PC-3 (cell line): Measurements from ENCODE around the gene TOMM7. TPM values are rescaled to one million over a fixed set of nuclear protein-coding genes. Genes with fewer than 3 reads are reported as not detected.

ENCODE experiments used
- ATAC-seq: fragments of 200-7000 bp; cut with Tn5 transposase; 2 replicates; pipeline ENCODE4 v1.9.1; 2020; ENCODE audit warnings: mild to moderate bottlenecking, moderate library complexity
- BruUV-seq: library from RNA; stranded (reverse); fragments of 400-500 nt; replicated peaks from 2 replicates; lab custom pipeline; 2021; lab: Mats Ljungman, UMichigan
- CTCF ChIA-PET: fragments of 300-600 bp; sonication (Branson Sonifier 250); formaldehyde crosslinking; loops from one replicate; lab custom pipeline; 2022; ENCODE audit warnings: antibody characterized with exemption; lab: Charles Lee
- POLR2A ChIA-PET: fragments of 300-600 bp; sonication (Branson Sonifier 250); formaldehyde crosslinking; loops from one replicate; lab custom pipeline; 2022; ENCODE audit warnings: antibody characterized with exemption; ENCODE audit not compliant: unreplicated experiment; lab: Charles Lee
- DNase-seq: peaks from one replicate; pipeline ENCODE4 v3.0.0-alpha.2; 2015
- H2AFZ ChIP-seq: fragments of 300-600 bp; sonication (generic); 2 replicates; pipeline ENCODE4 v1.6.0; 2016; ENCODE audit warnings: antibody characterized with exemption, low read length
- H3F3A ChIP-seq: fragments of 300-600 bp; sonication (generic); one replicate; pipeline ENCODE4 v1.6.0; 2017; ENCODE audit warnings: antibody characterized with exemption, low read length, control low read depth, mild to moderate bottlenecking; ENCODE audit not compliant: unreplicated experiment
- H3K27ac ChIP-seq: fragments of 300-600 bp; sonication (generic); 2 replicates; pipeline ENCODE4 v1.5.1; 2016; ENCODE audit warnings: mild to moderate bottlenecking, low read length
- H3K27me3 ChIP-seq: fragments of 300-600 bp; sonication (generic); 2 replicates; pipeline ENCODE4 v1.6.1; 2016; ENCODE audit warnings: low read length, mixed read lengths
- H3K36me3 ChIP-seq: fragments of 300-600 bp; sonication (generic); 2 replicates; pipeline ENCODE4 v1.6.1; 2016; ENCODE audit warnings: low read depth, mixed run types, low read length, mixed read lengths
- H3K4me1 ChIP-seq: fragments of 300-600 bp; sonication (generic); 2 replicates; pipeline ENCODE4 v1.5.1; 2016; ENCODE audit warnings: low read length; ENCODE audit not compliant: insufficient read depth
- H3K4me2 ChIP-seq: fragments of 300-600 bp; sonication (generic); 2 replicates; pipeline ENCODE4 v1.6.0; 2016; ENCODE audit warnings: low read length
- H3K4me3 ChIP-seq: fragments of 300-600 bp; sonication (generic); 2 replicates; pipeline ENCODE4 v1.5.1; 2016; ENCODE audit warnings: mild to moderate bottlenecking, low read length, mixed read lengths
- H3K79me2 ChIP-seq: fragments of 300-600 bp; sonication (generic); 2 replicates; pipeline ENCODE4 v1.6.1; 2017; ENCODE audit warnings: low read length, mixed read lengths
- H3K9ac ChIP-seq: fragments of 300-600 bp; sonication (generic); 2 replicates; pipeline ENCODE4 v1.6.0; 2016; ENCODE audit warnings: mild to moderate bottlenecking, low read length
- H3K9me2 ChIP-seq: fragments of 300-600 bp; sonication (generic); replicated peaks from 2 replicates; pipeline ENCODE4 v1.6.1; 2016; ENCODE audit warnings: mixed run types, low read length, mixed read lengths
- H3K9me3 ChIP-seq: fragments of 300-600 bp; sonication (generic); 2 replicates; pipeline ENCODE4 v1.6.1; 2016; ENCODE audit warnings: low read length, mixed read lengths
- H4K20me1 ChIP-seq: fragments of 300-600 bp; sonication (generic); 2 replicates; pipeline ENCODE4 v1.6.1; 2016; ENCODE audit warnings: low read length, mixed read lengths
- CTCF ChIP-seq: fragments of 300-600 bp; sonication (generic); conservative IDR thresholded peaks from 2 replicates; pipeline ENCODE4 v1.5.1; 2017; ENCODE audit warnings: antibody characterized with exemption, low read depth, mild to moderate bottlenecking, low read length
- EZH2 ChIP-seq: fragments of 300-600 bp; sonication (generic); IDR thresholded peaks from one replicate; pipeline ENCODE4 v1.6.1; 2017; ENCODE audit warnings: antibody characterized with exemption, mild to moderate bottlenecking, low read length; ENCODE audit not compliant: unreplicated experiment
- EZH2phosphoT487 ChIP-seq: fragments of 300-600 bp; sonication (generic); IDR thresholded peaks from 2 replicates; pipeline ENCODE4 v1.6.1; 2018; ENCODE audit warnings: mild to moderate bottlenecking, antibody characterized with exemption, low read length, borderline replicate concordance
- intact Hi-C: fragments of 100-400 bp; cut with micrococcal nuclease; formaldehyde crosslinking; loops from 2 replicates; pipeline ENCODE4 v1.9.0; 2023
- total RNA-seq: library from RNA; depleted of rRNA; stranded (reverse); fragments of >200 nt; gene quantifications from 2 replicates; pipeline ENCODE4 v1.2.3, GENCODE V29; 2014

TOMM7 gene
- total RNA-seq, 1 experiment from 2014 or later, result 151 TPM

GRCh38 chr7:22849662-22850061 is 27.0 kb upstream of the TOMM7 start:
- intact Hi-C loops, result loop anchor here (10.0 kb wide), 1 partner anchor 285 kb away; no protein-coding TSS in a partner anchor
- H2AFZ ChIP-seq, result no peak overlapping the region
- no peaks in the 10 kb centered on the region for H4K20me1 ChIP-seq
- no peaks in the 10 kb centered on the region for H3K4me1 ChIP-seq
- no peaks in the 10 kb centered on the region for H3K27me3 ChIP-seq
- ATAC-seq (no peak), DNase-seq (no peak)
- no peak overlapping the region for H3K9ac ChIP-seq
- POLR2A ChIA-PET, result no interaction called here
- H3K79me2 ChIP-seq, result peaks cover 4% of the 10 kb centered on the region
- H3F3A ChIP-seq, result no peaks in the 10 kb centered on the region
- H3K36me3 ChIP-seq, result no peaks in the 10 kb centered on the region
- H3K9me3 ChIP-seq, result no peaks in the 10 kb centered on the region
- CTCF ChIA-PET, result no interaction called here
- no peak overlapping the region for H3K4me2 ChIP-seq
- no peak for TF ChIP-seq EZH2phosphoT487
- no peak for TF ChIP-seq EZH2
- no peak for TF ChIP-seq CTCF
- H3K4me3 ChIP-seq, result no peak overlapping the region
- no peaks in the 10 kb centered on the region for H3K9me2 ChIP-seq
- no peak overlapping the region for H3K27ac ChIP-seq
- no TSS peak for BruUV-seq

DNA sequence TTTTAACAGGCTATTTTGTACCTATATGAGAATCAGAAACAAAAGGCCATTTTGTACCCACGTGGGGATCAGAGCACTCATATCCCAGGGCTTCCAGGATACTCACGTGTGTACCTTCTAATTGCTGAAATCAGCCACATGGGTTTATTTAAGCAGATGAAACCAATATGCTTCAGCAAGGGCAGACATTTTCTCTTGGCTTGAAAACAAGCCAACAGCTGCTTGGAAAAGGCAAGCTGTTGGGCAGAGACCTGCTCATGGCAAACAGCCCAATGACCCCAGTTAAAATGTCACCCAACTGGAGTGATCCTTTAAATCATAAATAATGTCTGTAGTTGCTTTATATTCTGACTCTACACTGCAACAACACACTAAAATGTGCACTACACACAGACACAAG is 26.5 kb upstream of the TOMM7 start:
- H3K4me1 ChIP-seq, result no peaks in the 10 kb centered on the region
- no peak overlapping the region for H3K4me2 ChIP-seq
- no peaks in the 10 kb centered on the region for H3K9me3 ChIP-seq
- POLR2A ChIA-PET, result no interaction called here
- no peaks in the 10 kb centered on the region for H3K79me2 ChIP-seq
- intact Hi-C loops, result no loop called here
- no peak overlapping the region for H2AFZ ChIP-seq
- DNase-seq (no peak), ATAC-seq (no peak)
- no peaks in the 10 kb centered on the region for H3K36me3 ChIP-seq
- no peaks in the 10 kb centered on the region for H3K9me2 ChIP-seq
- H4K20me1 ChIP-seq, result no peaks in the 10 kb centered on the region
- H3F3A ChIP-seq, result no peaks in the 10 kb centered on the region
- H3K4me3 ChIP-seq, result no peak overlapping the region
- H3K27ac ChIP-seq, result no peak overlapping the region
- TF ChIP-seq CTCF (no peak), EZH2phosphoT487 (no peak), EZH2 (no peak)
- H3K9ac ChIP-seq, result no peak overlapping the region
- no peaks in the 10 kb centered on the region for H3K27me3 ChIP-seq
- CTCF ChIA-PET, result no interaction called here
- BruUV-seq, result no TSS peak

DNA sequence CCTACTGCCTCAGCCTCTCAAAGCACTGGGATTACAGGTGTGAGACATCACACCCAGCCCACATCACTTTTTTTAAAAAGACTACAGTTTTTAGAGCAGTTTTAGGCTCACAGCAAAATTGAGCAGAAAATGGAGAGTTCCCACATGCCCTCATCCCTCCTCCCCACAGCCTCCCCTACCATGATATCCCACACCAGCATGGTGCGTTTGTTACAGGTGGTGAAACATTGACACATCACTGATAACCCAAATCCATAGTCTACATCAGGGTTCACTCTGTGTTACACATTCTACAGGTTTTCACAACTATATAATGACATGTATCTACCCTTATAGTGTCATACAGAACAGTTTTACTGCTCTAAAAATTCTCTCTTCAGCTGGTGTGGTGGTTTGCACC is 24.3 kb upstream of the TOMM7 start:
- TF ChIP-seq EZH2phosphoT487 (no peak), CTCF (no peak), EZH2 (no peak)
- Histone ChIP-seq H3K27ac (no peak overlapping the region), H3F3A (no peaks in the 10 kb centered on the region), H3K4me2 (no peak overlapping the region), H3K79me2 (no peaks in the 10 kb centered on the region), H3K36me3 (no peaks in the 10 kb centered on the region), H3K9ac (no peak overlapping the region), H3K27me3 (no peaks in the 10 kb centered on the region), H3K4me3 (no peak overlapping the region), H3K9me2 (no peaks in the 10 kb centered on the region), H4K20me1 (no peaks in the 10 kb centered on the region), H3K4me1 (no peaks in the 10 kb centered on the region), H3K9me3 (no peaks in the 10 kb centered on the region), H2AFZ (no peak overlapping the region)
- ChIA-PET POLR2A (no interaction called here), CTCF (no interaction called here)
- DNase-seq, result no peak
- intact Hi-C loops, result no loop called here
- no peak for ATAC-seq
- no TSS peak for BruUV-seq
